HG03097 (cell line): Measurements from ENCODE around the gene ESPN.
"Not testable (repeated sequence)": the region's sequence is repeated elsewhere in the genome, so short reads cannot be mapped to it uniquely, and the experiment has no call there.

Experiments
- ATAC-seq: cut with Tn5 transposase; IDR thresholded peaks from one replicate; pipeline ENCODE4 v1.9.1; 2021; ENCODE audit not compliant: unreplicated experiment, low FRiP score

The ESPN gene

DNA sequence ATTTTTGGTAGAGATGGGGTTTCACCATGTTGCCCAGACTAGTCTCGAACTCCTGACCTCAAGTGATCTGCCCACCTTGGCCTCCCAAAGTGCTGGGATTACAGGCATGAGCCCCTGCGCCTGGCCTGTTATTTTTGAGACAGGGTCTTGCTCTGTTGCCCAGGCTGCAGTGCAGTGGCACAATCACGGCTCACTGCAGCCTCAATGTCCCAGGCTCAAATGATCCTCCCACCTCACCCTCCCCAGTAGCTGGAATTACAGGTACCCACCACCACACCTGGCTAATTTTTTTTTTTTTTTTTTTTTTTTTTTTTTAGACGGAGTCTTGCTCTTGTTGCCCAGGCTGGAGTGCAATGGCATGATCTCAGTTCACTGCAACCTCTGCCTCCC, 69.3 kb downstream of the ESPN start:
- not testable (repeated sequence) for ATAC-seq

DNA sequence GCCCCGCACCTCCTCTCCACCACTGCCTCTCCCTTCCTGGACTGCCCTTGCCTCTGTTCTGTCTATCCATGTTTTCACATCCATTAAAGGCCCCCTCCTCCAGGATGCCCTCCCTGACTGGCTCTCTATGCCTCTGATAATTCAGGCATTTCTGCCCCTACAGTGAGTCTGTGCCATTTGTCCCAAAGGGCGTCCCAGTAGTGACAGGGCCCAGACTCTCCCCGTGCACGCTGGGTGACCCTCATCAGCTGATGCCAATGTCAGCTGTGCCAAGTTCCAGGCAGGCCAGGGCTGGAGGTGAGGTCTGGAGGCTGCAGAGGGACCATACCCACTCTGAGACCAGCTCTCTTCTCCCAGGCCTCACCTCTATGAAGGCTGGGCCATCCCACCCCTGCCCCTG, 70.1 kb downstream of the ESPN start:
- ATAC-seq: no peak

DNA sequence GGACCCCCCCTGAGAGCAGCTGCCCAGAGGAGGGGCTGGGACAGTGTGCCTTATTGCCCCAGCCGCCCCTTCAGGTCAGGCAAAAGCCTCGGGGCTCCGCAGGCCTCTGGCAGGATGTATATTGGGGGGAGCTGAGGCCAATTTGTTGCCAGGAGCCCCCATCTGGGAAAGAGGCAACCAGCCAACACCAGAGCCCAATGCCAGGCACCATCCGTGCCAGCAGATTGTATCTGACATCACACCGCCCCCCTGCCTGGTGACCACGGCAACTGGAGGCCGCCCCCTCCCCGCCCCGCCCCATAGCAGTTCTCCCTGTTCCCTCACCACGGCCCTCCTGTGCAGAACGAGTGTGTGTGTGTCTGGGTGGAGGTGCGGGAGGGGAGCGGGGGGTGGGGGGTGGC, 70.5 kb downstream of the ESPN start:
- ATAC-seq: no peak

DNA sequence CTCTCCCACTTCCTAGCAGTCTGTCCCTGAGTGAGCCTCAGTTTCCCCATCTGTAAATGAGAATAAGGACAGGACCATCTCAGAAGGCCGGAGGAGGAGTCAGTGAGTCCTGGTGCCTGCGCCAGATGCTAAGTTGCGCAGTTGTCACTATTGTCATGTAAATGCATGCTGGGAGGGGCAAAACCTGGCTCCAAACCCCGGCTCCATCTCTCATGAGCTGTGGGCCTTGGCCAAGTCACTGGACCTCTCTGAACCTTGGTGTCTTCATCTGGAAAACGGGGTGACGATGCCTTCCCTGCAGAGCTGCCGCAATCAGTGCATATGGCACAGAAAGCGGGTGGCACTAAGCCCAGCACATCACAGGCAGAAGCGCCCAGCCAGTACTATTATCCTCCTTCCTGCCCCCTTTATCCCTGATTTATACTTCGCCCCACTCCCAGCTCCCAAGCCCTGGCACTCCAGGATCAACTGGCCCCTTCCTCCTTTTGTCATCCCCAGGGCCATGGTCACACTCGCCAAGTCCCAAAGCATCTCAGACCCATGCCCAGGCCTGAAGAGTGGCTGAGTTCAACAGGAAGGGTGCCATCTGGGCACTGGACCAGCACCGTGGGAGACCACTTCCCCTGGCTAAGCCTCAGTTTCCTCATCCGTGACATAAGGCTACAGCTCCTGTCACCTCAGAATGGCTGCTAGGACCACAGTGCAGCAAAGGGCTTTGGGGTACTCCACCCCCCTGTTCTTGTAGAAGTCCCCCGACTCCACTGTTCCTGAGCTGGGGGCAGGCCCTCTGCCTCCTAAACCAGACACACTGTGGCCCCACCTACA, 71.2 kb downstream of the ESPN start:
- ATAC-seq: no peak

DNA sequence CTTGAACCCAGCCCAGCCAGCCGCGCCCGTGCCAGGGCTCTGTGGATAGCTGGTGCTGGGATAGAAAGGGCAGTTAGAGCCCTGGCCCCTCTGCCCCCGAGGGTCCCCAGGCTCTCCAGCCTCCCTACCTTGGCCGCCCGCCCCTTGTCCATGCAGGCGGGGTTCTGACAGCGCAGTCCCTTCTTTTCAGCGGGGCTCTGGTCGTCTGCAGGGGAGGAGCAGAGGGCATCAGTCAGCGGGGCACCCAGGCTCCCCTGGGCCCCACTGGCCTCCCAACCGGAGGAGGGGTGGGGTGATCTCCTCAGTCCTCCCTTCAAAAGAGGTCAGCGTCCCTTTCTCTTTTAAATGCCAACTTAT, 71.8 kb downstream of the ESPN start:
- ATAC-seq: no peak

DNA sequence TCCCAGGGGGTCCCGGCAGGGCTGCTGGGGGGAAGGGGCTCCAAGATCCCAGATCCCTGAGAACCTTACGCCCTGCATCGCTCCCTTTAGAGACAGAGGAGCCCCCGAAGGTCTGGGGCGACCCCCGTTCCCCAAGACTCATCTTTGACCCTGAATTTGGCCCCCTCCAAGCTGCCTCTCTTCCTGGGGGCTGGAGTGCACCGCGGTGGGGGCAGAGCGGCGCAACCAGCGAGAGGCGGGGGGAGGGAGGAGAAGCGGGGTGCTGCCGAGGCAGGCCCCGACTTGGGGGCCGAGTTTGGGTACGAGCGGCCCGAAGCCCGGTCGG, 72.3 kb downstream of the ESPN start:
- ATAC-seq: no peak

DNA sequence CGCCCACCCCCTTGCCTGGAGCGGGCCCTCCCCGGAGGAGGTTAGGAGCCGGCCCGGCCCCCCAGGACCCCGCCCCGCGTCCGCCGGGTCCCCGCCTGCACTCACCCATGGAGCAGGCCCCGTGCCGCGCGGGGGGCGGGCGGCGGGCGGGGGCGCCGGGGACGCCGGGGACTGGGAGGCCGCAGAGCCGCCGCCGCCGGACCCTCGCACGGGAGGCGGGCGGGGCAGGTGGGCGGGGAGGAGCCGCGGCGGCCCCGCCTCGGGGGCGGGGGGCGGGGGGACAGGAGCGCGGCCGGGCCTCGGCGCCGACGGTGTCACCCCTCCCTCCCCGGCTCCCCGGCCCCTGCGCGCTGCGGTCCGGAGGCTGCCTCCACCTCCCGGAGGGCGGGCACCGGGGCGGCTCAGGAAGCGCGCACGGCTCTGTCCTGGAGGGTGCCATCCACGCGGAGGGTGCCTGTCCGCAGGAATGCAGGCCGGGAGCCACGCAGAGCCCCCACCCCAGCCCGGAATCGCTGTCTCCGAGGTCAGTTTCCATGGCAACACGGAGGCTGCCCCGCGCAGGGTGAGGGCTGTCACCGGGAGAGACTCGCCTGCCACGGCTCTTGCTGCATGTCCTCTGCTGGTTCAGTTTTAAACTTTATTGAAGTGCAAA, 72.8 kb downstream of the ESPN start:
- no peak for ATAC-seq

DNA sequence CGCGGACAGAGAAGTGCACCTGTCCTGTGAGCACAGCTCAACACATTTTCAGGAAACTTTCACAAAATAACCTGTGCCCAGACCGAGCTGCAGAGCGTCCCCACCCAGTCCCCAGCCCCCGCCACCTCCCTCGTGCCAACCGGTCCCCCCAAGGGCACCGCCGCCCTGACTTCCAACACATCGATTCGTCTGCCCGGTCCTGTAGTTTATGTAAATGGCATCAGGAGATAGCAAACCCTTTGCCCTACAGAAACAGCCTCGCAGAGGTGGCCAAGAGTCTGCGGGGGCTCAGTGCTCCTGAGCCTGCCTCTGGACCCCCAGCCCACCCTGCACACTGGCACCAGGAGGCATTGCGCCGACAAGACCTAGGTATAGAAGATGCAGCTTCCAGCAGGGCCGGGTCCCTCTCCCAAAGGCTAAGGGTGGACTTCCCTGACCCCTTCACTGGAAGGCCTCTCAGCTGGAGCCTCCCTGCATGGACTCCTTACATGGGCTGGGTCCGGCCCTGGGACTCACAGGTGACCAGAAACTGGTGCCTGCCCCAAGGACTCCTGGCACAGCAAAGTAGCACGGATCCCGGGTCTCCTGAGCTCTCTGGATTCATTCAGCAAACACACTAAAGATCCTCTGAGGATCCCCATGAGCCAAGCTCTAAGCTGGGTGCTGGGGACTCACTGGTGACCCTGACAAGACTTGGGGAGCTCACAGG, 73.4 kb downstream of the ESPN start:
- ATAC-seq: no peak

DNA sequence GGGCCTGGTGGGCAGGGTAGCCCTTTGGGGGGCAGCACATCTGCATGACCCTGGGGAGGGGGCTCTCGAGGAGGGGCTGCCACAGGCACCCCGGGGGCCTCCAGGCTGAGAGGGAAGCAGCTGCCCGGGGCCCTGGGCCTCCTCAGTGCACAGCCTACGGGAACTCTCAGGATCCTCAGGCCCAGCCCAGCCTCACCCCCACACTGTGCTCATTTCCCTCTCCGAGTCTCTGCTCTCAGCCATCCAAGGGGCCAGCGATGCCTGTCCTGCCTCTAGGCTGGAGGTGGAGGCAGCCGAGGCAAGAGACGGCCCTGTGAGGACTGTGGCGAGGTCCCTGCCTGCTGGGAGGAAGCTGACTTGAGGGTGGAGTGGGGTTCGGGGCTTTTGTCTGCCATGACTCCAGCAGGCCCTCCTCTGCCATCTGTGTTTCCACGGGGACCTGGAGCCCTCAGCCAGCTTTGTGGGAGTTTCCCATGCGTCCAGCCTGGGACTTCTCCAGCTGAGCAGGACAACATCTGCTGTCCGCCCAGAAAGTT, 74.1 kb downstream of the ESPN start:
- ATAC-seq: no peak

DNA sequence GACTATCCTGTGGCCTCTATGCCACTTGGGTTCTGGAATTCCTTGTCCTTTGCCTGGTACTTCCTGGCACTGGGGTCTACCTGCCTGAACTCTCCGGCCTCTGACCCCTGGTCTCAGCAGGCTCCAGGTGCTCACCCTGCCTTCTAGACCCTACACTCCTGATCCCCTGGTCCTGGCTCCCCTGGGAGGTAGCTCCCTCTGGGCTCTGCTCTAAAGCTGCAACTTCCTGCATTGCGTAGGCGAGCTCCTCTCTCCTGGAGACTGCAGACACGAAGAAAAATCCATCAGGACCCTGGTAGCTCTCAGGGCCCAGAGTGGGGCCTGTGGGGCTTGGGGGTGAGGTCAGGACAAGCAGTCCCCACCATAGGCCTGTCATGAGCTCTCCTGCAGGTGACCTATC, 74.7 kb downstream of the ESPN start:
- ATAC-seq: no peak

DNA sequence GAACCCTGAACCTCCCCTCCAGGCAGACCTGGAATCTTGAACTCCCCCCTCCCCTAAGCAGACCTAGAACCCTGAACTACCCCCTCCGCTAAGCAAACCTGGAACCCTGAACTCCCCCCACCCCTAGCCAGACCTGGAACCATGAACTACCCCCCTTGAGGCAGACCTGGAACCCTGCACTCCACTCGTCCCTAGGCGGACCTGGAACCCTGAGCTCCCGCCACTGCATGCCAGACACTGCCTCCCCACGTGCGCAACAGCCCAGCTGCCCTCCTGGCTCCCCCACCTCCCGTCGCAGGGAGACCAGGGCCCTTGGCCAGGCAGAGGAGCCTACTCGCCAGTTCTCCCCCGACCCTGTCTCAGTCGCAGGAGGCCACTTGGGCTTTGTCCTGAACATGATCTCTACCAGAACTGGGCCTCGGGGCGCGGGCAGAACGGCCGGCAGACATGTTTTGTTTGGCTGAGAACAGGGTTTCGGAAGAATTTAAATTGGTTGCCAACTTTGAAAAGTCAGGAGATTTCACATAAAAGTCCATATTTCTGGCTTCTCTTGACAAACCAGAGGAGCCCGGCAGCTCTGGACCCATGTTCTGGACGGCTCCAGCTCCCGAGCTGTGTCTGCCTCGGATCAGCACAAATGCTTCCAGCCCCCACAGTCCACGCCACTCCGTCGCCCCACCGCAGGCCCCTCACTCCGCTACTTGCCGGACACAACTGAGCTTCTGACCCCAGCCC, 76.1 kb downstream of the ESPN start:
- no peak for ATAC-seq

DNA sequence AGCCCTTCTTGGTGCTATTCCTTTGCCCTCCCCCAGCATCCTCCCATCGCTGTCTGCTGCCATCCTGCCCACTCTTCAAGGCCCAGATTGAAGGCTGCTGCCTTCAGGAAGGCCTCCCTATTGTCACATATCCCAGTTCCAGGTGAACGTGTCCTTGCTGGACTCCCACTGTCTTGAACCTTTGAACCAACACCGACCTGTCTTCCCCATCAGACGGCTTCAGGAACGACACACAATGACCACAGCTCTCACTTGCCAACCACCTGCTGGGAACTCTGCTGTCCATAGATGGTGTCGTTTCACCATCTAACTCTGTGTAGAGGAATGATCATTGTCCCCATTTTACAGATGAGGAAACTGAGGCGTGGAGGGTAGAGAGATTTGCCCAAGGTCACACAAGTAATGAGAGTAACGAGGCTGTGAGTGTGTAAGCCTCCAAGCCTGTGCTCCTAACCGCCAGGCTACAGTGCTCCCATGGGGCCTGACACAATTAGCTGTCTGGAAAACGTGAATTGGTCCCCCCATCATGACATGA, 76.8 kb downstream of the ESPN start:
- no peak for ATAC-seq

DNA sequence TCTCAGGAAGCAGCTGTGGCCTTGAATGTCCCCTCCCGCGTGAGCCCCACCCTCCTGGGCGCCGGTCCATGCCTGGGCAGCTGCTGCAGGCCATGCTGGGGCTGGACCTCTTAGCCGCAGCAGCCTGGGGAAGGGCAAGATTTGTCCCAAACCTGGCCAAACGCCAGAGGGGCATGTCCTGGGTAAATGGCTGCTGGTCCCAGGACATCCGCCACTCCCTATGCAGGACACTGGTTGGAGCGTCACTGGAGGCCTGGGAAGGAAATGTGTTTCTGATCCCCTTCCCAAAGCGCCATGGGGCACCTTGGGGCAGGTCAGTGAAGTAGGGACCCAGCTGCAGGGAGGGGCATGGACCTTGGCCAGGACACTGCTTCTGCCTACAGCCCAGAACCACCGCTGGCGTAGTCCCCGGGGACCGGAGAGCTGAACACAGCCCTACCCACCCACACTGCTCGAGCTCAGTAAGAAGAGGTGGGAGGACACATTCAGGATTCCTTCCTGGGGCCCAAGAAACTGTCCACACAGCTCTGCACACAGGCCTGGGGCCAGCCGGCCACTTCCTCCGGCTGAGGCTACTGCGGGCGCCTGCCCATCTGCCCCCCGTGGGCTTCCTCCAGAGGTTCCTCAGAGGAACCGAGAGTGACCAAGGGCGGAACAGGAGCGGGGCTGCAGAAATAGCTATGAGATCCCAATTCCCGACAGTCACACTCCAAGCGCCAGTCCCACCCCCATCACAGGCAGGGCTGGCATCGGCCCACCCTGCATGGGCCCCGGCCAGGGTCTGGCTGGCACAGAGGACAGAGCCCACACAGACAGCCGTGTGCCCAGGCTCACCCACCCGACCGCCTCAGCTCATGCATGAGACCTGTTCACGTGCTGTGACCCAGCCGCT, 77.7 kb downstream of the ESPN start:
- ATAC-seq: no peak

DNA sequence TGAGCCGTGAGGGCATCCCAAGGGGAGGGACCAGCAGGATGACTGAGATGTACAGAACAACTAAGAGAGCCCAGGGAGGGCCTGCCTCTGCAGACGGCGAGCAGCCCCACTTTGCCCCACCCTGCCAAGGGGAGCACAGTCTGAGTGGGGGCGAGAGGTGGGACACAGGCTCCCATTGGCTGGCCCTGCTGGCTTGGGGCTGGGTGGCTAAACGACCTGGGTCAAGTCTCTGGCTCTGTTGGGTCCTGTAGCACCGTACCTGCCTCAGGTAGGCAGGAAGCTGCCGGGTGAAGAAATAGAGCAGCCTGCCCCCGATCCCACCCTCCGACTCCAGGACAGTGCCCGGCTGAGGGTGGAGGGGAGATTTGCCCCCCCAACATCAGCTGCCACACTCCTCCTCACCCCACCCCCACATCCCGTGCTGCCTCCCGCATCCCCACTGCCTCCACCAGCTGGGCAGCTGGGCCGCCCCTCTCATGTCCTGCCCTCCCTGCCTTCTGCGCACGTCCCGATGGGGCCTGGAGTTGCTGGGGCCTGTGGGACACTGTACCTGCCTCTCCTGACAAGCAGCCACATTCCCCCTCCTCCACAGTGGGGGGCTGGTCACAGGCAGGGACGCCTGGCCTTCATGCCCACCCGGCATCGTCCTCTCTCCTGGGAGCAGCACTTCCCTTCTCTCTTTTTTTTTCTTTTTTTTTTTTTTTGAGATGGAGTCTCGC, 79.5 kb downstream of the ESPN start:
- ATAC-seq: no peak

DNA sequence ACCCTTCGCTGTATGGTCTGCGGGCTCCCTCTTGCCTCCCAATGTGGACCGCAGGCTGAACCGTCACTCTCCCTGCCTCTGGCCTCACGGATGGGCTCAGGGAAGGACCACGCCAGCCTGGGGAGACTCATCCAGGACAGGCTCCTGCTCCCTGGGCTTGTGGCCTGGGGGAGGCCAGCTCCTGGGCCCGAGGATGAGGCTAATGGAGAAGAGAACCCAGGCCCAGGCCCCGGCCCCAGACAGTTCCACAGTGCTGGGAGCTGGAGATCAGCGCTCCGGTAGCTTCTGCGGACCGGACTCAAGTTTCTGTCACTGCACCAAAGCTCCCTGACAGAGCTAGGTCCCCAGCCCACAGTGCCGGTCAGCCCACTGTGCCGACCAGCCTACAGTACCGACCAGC, 80.3 kb downstream of the ESPN start:
- ATAC-seq: no peak

DNA sequence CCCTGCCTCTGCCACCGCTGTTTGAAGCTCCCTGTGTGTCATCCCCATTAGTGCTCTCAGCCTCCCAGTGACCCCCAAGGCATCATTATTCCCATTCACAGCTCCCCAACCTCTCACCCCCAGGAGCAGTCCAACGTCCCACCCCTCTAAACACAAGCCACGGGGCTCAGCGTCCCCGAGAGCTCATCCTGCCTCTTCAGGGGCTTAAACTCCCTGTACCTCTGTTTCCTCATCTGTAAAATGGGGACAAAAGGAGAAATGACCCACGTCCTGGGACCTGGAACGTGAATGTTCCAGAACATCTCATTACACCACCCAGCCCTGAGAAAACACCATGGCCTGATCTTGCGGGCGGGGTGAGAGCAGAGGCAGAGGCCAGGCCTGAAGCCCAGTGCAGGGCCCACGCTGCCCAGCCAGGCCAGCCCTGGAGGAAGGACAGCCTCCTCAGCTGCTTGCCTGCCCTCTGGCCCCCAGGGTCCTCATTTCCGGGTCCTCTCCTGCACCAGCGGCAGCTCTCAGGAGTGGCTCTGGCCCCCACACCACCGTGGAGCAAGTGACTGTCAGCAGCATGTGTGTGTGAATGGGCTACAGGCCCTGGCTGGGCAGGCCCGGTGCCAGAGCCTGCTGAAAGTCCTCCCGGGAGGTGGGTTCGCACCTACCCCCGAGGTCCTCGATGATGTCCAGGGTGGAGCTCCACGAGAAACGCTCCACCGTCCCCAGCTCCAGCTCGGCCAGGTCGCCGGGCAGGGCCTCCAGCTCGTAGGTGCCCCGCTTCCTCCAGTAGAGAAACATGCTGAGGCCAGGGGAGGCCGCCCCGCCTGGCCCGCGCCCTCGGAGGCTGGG, 81.0 kb downstream of the ESPN start:
- ATAC-seq: no peak

DNA sequence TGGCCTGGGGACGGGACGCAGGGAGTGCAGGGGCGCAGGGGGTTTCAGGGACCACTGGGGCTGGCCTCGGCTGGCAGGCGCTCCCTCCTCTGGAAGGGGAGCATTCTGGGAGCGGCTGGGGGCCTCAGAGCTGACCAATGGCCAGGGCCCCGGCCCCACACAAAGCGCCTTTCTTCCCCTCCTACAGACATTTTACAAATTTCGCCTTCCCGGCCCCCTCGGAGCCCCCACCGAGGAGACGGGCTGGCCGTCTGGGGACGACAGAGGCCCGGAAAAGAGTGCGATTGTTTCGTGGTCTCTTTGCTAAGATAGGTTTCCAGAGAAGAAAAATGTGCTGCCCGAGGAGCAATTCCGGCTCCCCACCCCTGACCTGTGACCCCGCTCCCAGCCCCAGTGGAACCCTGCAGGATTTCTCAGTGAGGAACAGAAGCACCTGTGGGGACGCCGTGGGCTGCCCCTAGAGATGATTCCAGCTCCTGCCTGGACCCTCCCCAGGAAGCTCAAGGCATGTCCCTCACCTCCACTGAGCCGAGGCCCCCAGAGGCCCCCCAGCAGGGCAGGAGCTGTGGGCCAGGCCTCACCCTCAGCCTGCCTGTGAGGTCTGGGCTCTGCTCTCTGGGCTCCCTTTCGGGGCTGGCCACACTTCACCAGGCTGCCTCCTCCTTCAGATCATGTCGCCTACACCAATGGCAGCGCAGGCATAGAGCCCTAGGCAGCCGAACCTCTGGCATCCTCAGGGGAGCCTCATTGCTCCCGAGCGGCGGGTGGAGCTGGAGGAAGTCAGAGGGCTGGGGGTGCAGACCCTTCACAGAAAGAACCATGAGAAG, 81.8 kb downstream of the ESPN start:
- ATAC-seq: no peak
